ENCODE measurements around the gene TMEM101. TPM values are rescaled to one million over a fixed set of nuclear protein-coding genes. Genes with fewer than 3 reads are reported as not detected.

Gene TMEM101
- total and polyA plus RNA-seq, 2 of the 8 experiments (the other 6 are each of a cell fraction or from before 2014, with no cell fraction given), result 16.1 to 44.7 TPM

DNA sequence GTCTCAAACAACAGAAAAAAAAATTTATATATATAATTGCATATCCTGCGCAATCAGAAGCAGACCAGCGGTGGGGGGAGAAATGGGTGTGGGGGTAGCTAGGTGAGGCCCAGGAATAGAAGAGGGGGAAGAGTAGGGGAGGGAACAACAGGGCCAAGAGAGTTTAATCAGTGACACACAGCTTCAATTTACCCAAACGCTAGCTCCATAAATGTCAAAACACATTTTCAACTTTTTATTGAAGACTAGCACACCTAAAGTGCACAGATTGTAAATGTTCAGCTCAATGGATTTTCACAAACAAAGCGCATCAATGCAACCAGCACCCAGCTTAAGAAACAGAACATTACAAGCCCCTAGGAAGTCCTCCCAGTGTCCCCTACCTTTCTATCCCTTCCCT, 35.1 kb downstream of the TMEM101 start:
- peaks cover 0 to 5% (median 4%) of the 10 kb centered on the region in 4 experiments; a peak in 3 of 7 replicates for H3K27me3 ChIP-seq (replicated peaks in 1 of 4; ENCODE audit: control insufficient read depth in 3 of 4, extremely low read depth in 1 of 4, insufficient read depth in 3 of 4, low read length in 3 of 4)
- no peak overlapping the region for H2BK12ac ChIP-seq (ENCODE audit: low read depth, low read length)
- H2BK120ac ChIP-seq (replicated peaks; ENCODE audit: low read depth, low read length), result no peak overlapping the region
- 87% methylated on average over 4 of the region's 4 CpGs; no CpG with 5 or more reads in 1 of the 2 experiments for WGBS, 2 experiments (ENCODE audit: extremely low coverage in 1 of 2, insufficient coverage in 1 of 2, insufficient read length in 1 of 2, insufficient replicate concordance in 2 of 2, low coverage in 1 of 2, low lambda C conversion rate in 2 of 2, missing lambda C conversion rate in 1 of 2)
- H3K9ac ChIP-seq (replicated peaks in 1 of 4; ENCODE audit: extremely low read depth in 1 of 4, low read depth in 3 of 4, low read length in 3 of 4), result no peak overlapping the region
- H3K4me1 ChIP-seq (replicated peaks in 1 of 4; ENCODE audit: control insufficient read depth in 3 of 4, insufficient read depth in 4 of 4, low read length in 3 of 4), result peaks cover 0 to 4% (median 2%) of the 10 kb centered on the region in 4 experiments; a peak in 3 of 7 replicates
- no peaks in the 10 kb centered on the region for H3K9me3 ChIP-seq (ENCODE audit: insufficient read depth in 2 of 2, low read depth in 1 of 2, low read length in 1 of 2)
- no peaks in the 10 kb centered on the region for H3K79me1 ChIP-seq (ENCODE audit: low read depth, low read length)
- no peak overlapping the region for H3K27ac ChIP-seq (ENCODE audit: low read depth, low read length)
- ChIA-PET CTCF (ENCODE audit: partially characterized antibody) (interaction anchor here (0.9 to 2.9 kb wide), 9 partner anchors 9 to 51 kb away, joined by 3 to 13 read pairs (median 6); partner anchors contain the start of gene PYY), POLR2A (ENCODE audit: partially characterized antibody) (interaction anchor here (0.7 kb wide), 2 partner anchors 19 to 26 kb away, joined by 3 read pairs; no protein-coding TSS in a partner anchor)
- H2AFZ ChIP-seq (ENCODE audit: low read length), result no peak overlapping the region
- H4K8ac ChIP-seq (ENCODE audit: extremely low read depth, insufficient read depth, low read length), result no peak overlapping the region
- no peak overlapping the region for H3K4me2 ChIP-seq (ENCODE audit: insufficient read depth in 1 of 2, low read depth in 2 of 2, low read length in 2 of 2)
- H4K20me1 ChIP-seq (replicated peaks in 1 of 2; ENCODE audit: control insufficient read depth in 1 of 2, insufficient read depth in 2 of 2, low read length in 2 of 2), result no peaks in the 10 kb centered on the region
- FAIRE-seq (no peak), DNase-seq (ENCODE audit: low read depth in 1 of 2, low spot score in 2 of 2) (no peak)
- H3K56ac ChIP-seq (replicated peaks; ENCODE audit: insufficient read length, low read depth, low read length), result no peak overlapping the region
- H3K4me3 ChIP-seq (ENCODE audit: extremely low read depth in 1 of 4, insufficient read depth in 2 of 4, low read depth in 3 of 4, low read length in 4 of 4), result no peak overlapping the region
- no peak overlapping the region for H2BK20ac ChIP-seq (ENCODE audit: low read length)
- no peak overlapping the region for H2BK15ac ChIP-seq (ENCODE audit: low read length)
- no peak overlapping the region for H4K91ac ChIP-seq (replicated peaks; ENCODE audit: insufficient read length, low read length)
- H2AK5ac ChIP-seq (ENCODE audit: low read depth, low read length), result no peak overlapping the region
- no peak overlapping the region for H3K18ac ChIP-seq (ENCODE audit: extremely low read depth, low read length)
- H3K14ac ChIP-seq (ENCODE audit: insufficient read length), result no peak overlapping the region
- H4K5ac ChIP-seq (ENCODE audit: insufficient read length, low read depth, low read length), result no peak overlapping the region
- no peaks in the 10 kb centered on the region for H3K36me3 ChIP-seq (ENCODE audit: control insufficient read depth in 2 of 4, insufficient read depth in 4 of 4, low read length in 3 of 4)
- no peaks in the 10 kb centered on the region for H3K79me2 ChIP-seq (ENCODE audit: control insufficient read depth in 1 of 2, insufficient read depth in 2 of 2, low read length in 2 of 2)
- peaks cover 6% of the 10 kb centered on the region for H3K23me2 ChIP-seq (ENCODE audit: low read depth, low read length)
- no peak overlapping the region for H3K23ac ChIP-seq (ENCODE audit: insufficient read length)
- H3K4ac ChIP-seq (replicated peaks; ENCODE audit: insufficient read length, low read depth, low read length), result no peak overlapping the region
- H2BK5ac ChIP-seq (ENCODE audit: low read depth, low read length), result no peak overlapping the region
- TF ChIP-seq CREB1 (IDR thresholded peaks at IDR 0.05), result no peak
- TF ChIP-seq, protein P1, sequence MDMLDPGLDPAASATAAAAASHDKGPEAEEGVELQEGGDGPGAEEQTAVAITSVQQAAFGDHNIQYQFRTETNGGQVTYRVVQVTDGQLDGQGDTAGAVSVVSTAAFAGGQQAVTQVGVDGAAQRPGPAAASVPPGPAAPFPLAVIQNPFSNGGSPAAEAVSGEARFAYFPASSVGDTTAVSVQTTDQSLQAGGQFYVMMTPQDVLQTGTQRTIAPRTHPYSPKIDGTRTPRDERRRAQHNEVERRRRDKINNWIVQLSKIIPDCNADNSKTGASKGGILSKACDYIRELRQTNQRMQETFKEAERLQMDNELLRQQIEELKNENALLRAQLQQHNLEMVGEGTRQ (IDR thresholded peaks at IDR 0.05; ENCODE audit: low read length), result no peak
- TF ChIP-seq KDM4A (IDR thresholded peaks at IDR 0.05; ENCODE audit: low read depth, low read length, severe bottlenecking), result no peak
- no peak for TF ChIP-seq MAFK (IDR thresholded peaks at IDR 0.05; ENCODE audit: low read depth, low read length)
- TF ChIP-seq GABPA (IDR thresholded peaks at IDR 0.05; ENCODE audit: borderline replicate concordance, insufficient read depth, low read length), result no peak

Data from H1 (cell line).